RWPE2 (cell line): Measurements from ENCODE around the gene SLC22A1.

ENCODE experiments used
- ATAC-seq: fragments of 200-7000 bp; cut with Tn5 transposase; 3 replicates; pipeline ENCODE4 v1.9.1; 2021; ENCODE audit warnings: low read depth
- DNase-seq: peaks from one replicate; pipeline ENCODE4 v3.0.0-alpha.2; 2020; ENCODE audit warnings: low spot score
- H3K27ac ChIP-seq: fragments of 450-650 bp; 2 replicates; pipeline ENCODE4 v1.5.1; 2017; ENCODE audit warnings: mild to moderate bottlenecking; ENCODE audit not compliant: poor library complexity, severe bottlenecking
- H3K27me3 ChIP-seq: fragments of 250-450 bp; sonication (Bioruptor Pico); 2 replicates; pipeline ENCODE4 v1.5.1; 2021; ENCODE audit warnings: mild to moderate bottlenecking, moderate library complexity; ENCODE audit not compliant: insufficient read depth, poor library complexity, severe bottlenecking
- H3K36me3 ChIP-seq: fragments of 250-450 bp; sonication (Bioruptor Pico); 2 replicates; pipeline ENCODE4 v1.5.1; 2020; ENCODE audit warnings: low read depth, mild to moderate bottlenecking, moderate library complexity
- H3K4me1 ChIP-seq: fragments of 250-450 bp; sonication (Bioruptor Pico); 2 replicates; pipeline ENCODE4 v1.5.1; 2021; ENCODE audit warnings: mild to moderate bottlenecking, moderate library complexity; ENCODE audit not compliant: insufficient read depth, poor library complexity, severe bottlenecking
- H3K4me3 ChIP-seq: fragments of 250-450 bp; sonication (Bioruptor Pico); 2 replicates; pipeline ENCODE4 v1.5.1; 2021; ENCODE audit warnings: mild to moderate bottlenecking, moderate library complexity; ENCODE audit not compliant: severe bottlenecking
- H3K9me3 ChIP-seq: fragments of 250-450 bp; sonication (Bioruptor Pico); 2 replicates; pipeline ENCODE4 v1.5.1; 2021; ENCODE audit warnings: mild to moderate bottlenecking, moderate library complexity; ENCODE audit not compliant: severe bottlenecking
- CTCF ChIP-seq: fragments of 450-650 bp; IDR thresholded peaks from one replicate; pipeline ENCODE4 v1.5.1; 2017; ENCODE audit warnings: mild to moderate bottlenecking, moderate library complexity; ENCODE audit not compliant: poor library complexity, severe bottlenecking

SLC22A1 gene

GRCh38 chr6:160178271-160178670, 56.7 kb downstream of the SLC22A1 start:
- Histone ChIP-seq H3K36me3 (no peaks in the 10 kb centered on the region), H3K4me3 (no peak overlapping the region), H3K27me3 (no peaks in the 10 kb centered on the region), H3K4me1 (no peaks in the 10 kb centered on the region), H3K27ac (no peak overlapping the region), H3K9me3 (no peaks in the 10 kb centered on the region)
- DNase-seq, result no peak
- no peak for ATAC-seq
- no peak for TF ChIP-seq CTCF

GRCh38 chr6:160180706-160181105, 59.1 kb downstream of the SLC22A1 start:
- DNase-seq, result no peak
- no peak overlapping the region for H3K27ac ChIP-seq
- no peaks in the 10 kb centered on the region for H3K27me3 ChIP-seq
- H3K9me3 ChIP-seq, result no peaks in the 10 kb centered on the region
- H3K4me1 ChIP-seq, result no peaks in the 10 kb centered on the region
- no peak overlapping the region for H3K4me3 ChIP-seq
- ATAC-seq, result no peak
- H3K36me3 ChIP-seq, result no peaks in the 10 kb centered on the region
- no peak for TF ChIP-seq CTCF

- H3K4me1 ChIP-seq, result no peaks in the 10 kb centered on the region
- H3K9me3 ChIP-seq, result peaks cover 1% of the 10 kb centered on the region
- ATAC-seq (peak; percentile 52; the same call in 2 of the 3 replicates), DNase-seq (no peak)
- H3K36me3 ChIP-seq, result no peaks in the 10 kb centered on the region
- H3K4me3 ChIP-seq, result no peak overlapping the region
- H3K27ac ChIP-seq, result no peak overlapping the region
- H3K27me3 ChIP-seq, result no peaks in the 10 kb centered on the region
- no peak for TF ChIP-seq CTCF
Measured at GRCh38 chr6:160188773-160189172, 67.2 kb downstream of the SLC22A1 start.

GRCh38 chr6:160190081-160190480, 68.5 kb downstream of the SLC22A1 start:
- H3K4me3 ChIP-seq, result no peak overlapping the region
- H3K27ac ChIP-seq, result no peak overlapping the region
- peaks cover 1% of the 10 kb centered on the region for H3K9me3 ChIP-seq
- H3K36me3 ChIP-seq, result no peaks in the 10 kb centered on the region
- no peaks in the 10 kb centered on the region for H3K27me3 ChIP-seq
- DNase-seq, result no peak
- no peak for TF ChIP-seq CTCF
- ATAC-seq, result no peak
- H3K4me1 ChIP-seq, result no peaks in the 10 kb centered on the region

- DNase-seq (no peak), ATAC-seq (no peak)
- no peak overlapping the region for H3K4me3 ChIP-seq
- no peak for TF ChIP-seq CTCF
- no peak overlapping the region for H3K27ac ChIP-seq
- H3K4me1 ChIP-seq, result no peaks in the 10 kb centered on the region
- peaks cover 1% of the 10 kb centered on the region for H3K9me3 ChIP-seq
- H3K27me3 ChIP-seq, result no peaks in the 10 kb centered on the region
- H3K36me3 ChIP-seq, result no peaks in the 10 kb centered on the region
Measured at GRCh38 chr6:160190973-160191372, 69.4 kb downstream of the SLC22A1 start.
